ENCODE measurements around the gene FOXI3.
A peak's percentile ranks its signal among the peaks of the same experiment; 100 is the strongest.

Gene FOXI3

DNA sequence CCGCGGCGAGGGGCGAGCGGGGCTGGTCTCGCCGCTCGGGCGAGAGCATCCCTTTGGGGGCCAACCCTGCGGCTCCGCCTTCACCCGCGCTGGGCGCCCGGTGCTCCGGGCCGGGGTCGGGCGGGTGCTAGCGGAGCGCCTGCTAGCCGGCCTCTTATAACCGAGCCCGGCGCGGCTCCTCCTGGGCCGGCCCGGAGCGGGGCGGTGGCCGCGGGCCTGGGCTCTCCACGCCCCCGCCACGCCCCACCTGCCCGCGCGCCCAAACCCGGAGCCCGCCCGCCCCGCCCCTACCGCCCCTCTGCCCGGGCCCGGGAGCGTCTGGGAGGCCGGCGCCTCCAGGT is at the start of gene FOXI3:
Gene FOXI3 (minus strand): TSS at position 129 of the 341 bp plus-strand sequence. CDS start 158 bp downstream, outside the sequence.
- no peaks in the 10 kb centered on the region for H3K36me3 Mint-ChIP-seq (ENCODE audit: low read depth)
- no peaks in the 10 kb centered on the region for H3K9me3 Mint-ChIP-seq
- peaks cover 70% of the 10 kb centered on the region for H3K27me3 Mint-ChIP-seq
- H3K4me3 Mint-ChIP-seq, result peak within 1 kb of the TSS; percentile 80
- no peak within 1 kb of the TSS for H3K27ac Mint-ChIP-seq
- H3K4me1 Mint-ChIP-seq (ENCODE audit: low read depth), result peaks cover 10% of the 10 kb centered on the region

DNA sequence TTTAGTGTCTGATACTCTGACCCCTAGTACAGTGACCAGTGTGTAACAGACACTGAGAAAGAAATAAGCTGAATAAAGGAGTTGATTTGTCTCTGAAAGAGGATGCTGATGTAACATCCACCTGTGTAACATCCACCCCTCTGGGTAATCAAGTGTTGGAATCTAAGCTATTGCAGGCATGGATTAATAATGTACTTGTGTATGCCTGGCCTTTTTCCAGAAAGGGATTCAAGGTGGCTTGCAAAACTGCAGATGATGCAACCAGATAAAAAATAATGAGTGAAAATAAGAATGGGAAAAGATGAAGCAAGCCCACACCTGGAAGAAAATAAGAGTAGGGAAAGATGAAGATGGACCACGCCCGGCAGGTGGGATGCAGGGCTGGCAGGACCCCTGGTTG is 48.2 kb upstream of the FOXI3 start:
- Mint-ChIP-seq H3K27me3 (peaks cover 11% of the 10 kb centered on the region), H3K36me3 (ENCODE audit: low read depth) (no peaks in the 10 kb centered on the region), H3K4me3 (no peak overlapping the region), H3K9me3 (no peaks in the 10 kb centered on the region), H3K4me1 (ENCODE audit: low read depth) (no peaks in the 10 kb centered on the region), H3K27ac (no peak overlapping the region)

GRCh38 chr2:88499204-88499603 is 46.7 kb upstream of the FOXI3 start:
- Mint-ChIP-seq H3K4me1 (ENCODE audit: low read depth) (no peaks in the 10 kb centered on the region), H3K4me3 (no peak overlapping the region), H3K27ac (no peak overlapping the region), H3K27me3 (peaks cover 14% of the 10 kb centered on the region), H3K9me3 (no peaks in the 10 kb centered on the region), H3K36me3 (ENCODE audit: low read depth) (no peaks in the 10 kb centered on the region)

GRCh38 chr2:88493481-88493880 is 41.0 kb upstream of the FOXI3 start:
- H3K36me3 Mint-ChIP-seq (ENCODE audit: low read depth), result no peaks in the 10 kb centered on the region
- no peak overlapping the region for H3K4me3 Mint-ChIP-seq
- H3K4me1 Mint-ChIP-seq (ENCODE audit: low read depth), result no peaks in the 10 kb centered on the region
- H3K27ac Mint-ChIP-seq, result no peak overlapping the region
- H3K27me3 Mint-ChIP-seq, result peaks cover 7% of the 10 kb centered on the region
- H3K9me3 Mint-ChIP-seq, result no peaks in the 10 kb centered on the region

DNA sequence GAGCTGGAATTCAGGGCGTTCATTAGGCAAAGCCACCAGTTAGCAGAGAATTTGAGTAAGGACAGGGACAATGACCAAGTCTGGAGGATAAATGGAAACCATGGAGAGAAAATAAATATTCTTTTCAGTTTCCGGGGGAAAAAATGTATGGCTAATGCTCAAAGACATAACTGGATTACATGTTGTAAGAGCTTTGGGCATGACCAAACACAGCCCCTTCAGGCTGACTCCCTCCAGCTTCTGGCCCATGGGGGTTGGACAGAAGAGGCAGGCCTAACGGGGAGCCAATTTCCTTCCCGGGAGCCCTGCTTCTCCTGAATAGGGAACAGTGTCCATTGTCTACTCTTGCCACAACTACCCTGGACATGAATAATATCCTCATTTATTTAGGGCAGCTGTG is 39.5 kb upstream of the FOXI3 start:
- Mint-ChIP-seq H3K4me3 (no peak overlapping the region), H3K27ac (no peak overlapping the region), H3K9me3 (no peaks in the 10 kb centered on the region), H3K27me3 (peaks cover 7% of the 10 kb centered on the region), H3K36me3 (ENCODE audit: low read depth) (no peaks in the 10 kb centered on the region), H3K4me1 (ENCODE audit: low read depth) (no peaks in the 10 kb centered on the region)

GRCh38 chr2:88489181-88489580 is 36.7 kb upstream of the FOXI3 start:
- H3K27me3 Mint-ChIP-seq, result peaks cover 4% of the 10 kb centered on the region
- H3K4me1 Mint-ChIP-seq (ENCODE audit: low read depth), result no peaks in the 10 kb centered on the region
- no peak overlapping the region for H3K4me3 Mint-ChIP-seq
- no peaks in the 10 kb centered on the region for H3K36me3 Mint-ChIP-seq (ENCODE audit: low read depth)
- H3K27ac Mint-ChIP-seq, result no peak overlapping the region
- no peaks in the 10 kb centered on the region for H3K9me3 Mint-ChIP-seq

- Mint-ChIP-seq H3K36me3 (ENCODE audit: low read depth) (no peaks in the 10 kb centered on the region), H3K4me3 (no peak overlapping the region), H3K27ac (no peak overlapping the region)
Measured at GRCh38 chr2:88483200-88483599, 30.7 kb upstream of the FOXI3 start.

GRCh38 chr2:88481691-88482336 is 29.3 kb upstream of the FOXI3 start:
- Mint-ChIP-seq H3K9me3 (no peaks in the 10 kb centered on the region), H3K36me3 (ENCODE audit: low read depth) (no peaks in the 10 kb centered on the region), H3K27me3 (peaks cover 4% of the 10 kb centered on the region), H3K4me3 (no peak overlapping the region), H3K4me1 (ENCODE audit: low read depth) (no peaks in the 10 kb centered on the region), H3K27ac (no peak overlapping the region)

More at GRCh38 chr2:88483200-88483599, 30.7 kb upstream of the FOXI3 start:
- H3K27me3 Mint-ChIP-seq, result peaks cover 4% of the 10 kb centered on the region
- no peaks in the 10 kb centered on the region for H3K9me3 Mint-ChIP-seq
- H3K4me1 Mint-ChIP-seq (ENCODE audit: low read depth), result no peaks in the 10 kb centered on the region

GRCh38 chr2:88472811-88473210 is 20.3 kb upstream of the FOXI3 start:
- H3K4me3 Mint-ChIP-seq, result no peak overlapping the region
- H3K4me1 Mint-ChIP-seq (ENCODE audit: low read depth), result no peaks in the 10 kb centered on the region
- H3K27me3 Mint-ChIP-seq, result peaks cover 24% of the 10 kb centered on the region
- no peaks in the 10 kb centered on the region for H3K36me3 Mint-ChIP-seq (ENCODE audit: low read depth)
- peaks cover 4% of the 10 kb centered on the region for H3K9me3 Mint-ChIP-seq
- no peak overlapping the region for H3K27ac Mint-ChIP-seq

DNA sequence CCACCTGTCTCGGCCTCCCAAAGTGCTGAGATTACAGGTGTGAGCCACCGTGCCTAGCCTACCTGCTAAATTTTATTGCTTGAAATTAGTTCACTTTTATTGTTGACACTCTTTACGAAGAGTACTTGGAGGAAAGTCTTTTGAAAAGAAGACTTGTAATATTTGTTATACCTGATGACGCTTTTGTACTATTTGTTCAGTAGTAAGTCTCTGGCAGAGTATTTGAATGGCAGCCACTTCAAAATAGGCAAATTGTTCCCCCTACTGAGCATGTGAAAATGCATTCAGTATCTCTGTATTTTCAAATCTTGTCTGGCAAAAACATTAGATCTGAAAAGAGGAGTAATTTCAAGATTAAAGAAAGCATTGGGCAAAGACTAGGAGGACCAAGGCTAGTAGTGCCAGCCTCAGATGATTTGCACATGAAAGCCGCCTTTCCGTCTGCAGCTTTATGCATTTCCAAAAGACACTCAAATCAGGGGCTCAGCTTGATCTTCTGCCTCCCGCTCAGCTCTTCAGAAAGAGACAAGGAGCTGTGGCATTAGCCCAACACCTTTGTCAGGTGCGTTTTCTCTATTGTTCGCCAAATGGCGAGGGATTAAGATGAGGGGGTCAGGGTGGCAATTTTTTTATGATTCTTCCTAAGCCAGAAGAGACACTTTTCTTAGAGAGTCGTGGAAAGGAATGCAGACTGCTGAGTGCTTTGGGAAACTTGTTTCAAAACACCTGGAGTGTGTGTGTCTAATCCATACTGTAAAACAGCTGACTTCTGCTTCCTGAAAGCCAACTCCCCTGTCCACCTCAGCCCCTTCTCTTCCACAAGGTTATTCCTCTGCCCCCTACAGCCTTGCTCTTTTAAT is 18.8 kb upstream of the FOXI3 start:
- Mint-ChIP-seq H3K4me1 (ENCODE audit: low read depth) (no peaks in the 10 kb centered on the region), H3K36me3 (ENCODE audit: low read depth) (no peaks in the 10 kb centered on the region), H3K4me3 (no peak overlapping the region), H3K27ac (no peak overlapping the region), H3K27me3 (peaks cover 24% of the 10 kb centered on the region), H3K9me3 (peaks cover 4% of the 10 kb centered on the region)

GRCh38 chr2:88469202-88470114 is 17.0 kb upstream of the FOXI3 start:
- Mint-ChIP-seq H3K27me3 (peaks cover 13% of the 10 kb centered on the region), H3K27ac (no peak overlapping the region), H3K36me3 (ENCODE audit: low read depth) (no peaks in the 10 kb centered on the region), H3K4me3 (no peak overlapping the region), H3K9me3 (peaks cover 4% of the 10 kb centered on the region), H3K4me1 (ENCODE audit: low read depth) (no peaks in the 10 kb centered on the region)

GRCh38 chr2:88464153-88464552 is 11.7 kb upstream of the FOXI3 start:
- no peaks in the 10 kb centered on the region for H3K9me3 Mint-ChIP-seq
- no peaks in the 10 kb centered on the region for H3K36me3 Mint-ChIP-seq (ENCODE audit: low read depth)
- H3K4me3 Mint-ChIP-seq, result no peak overlapping the region
- H3K27ac Mint-ChIP-seq, result no peak overlapping the region
- H3K4me1 Mint-ChIP-seq (ENCODE audit: low read depth), result no peaks in the 10 kb centered on the region
- peaks cover 6% of the 10 kb centered on the region for H3K27me3 Mint-ChIP-seq

GRCh38 chr2:88458633-88459032 is 6.1 kb upstream of the FOXI3 start:
- no peaks in the 10 kb centered on the region for H3K36me3 Mint-ChIP-seq (ENCODE audit: low read depth)
- peaks cover 38% of the 10 kb centered on the region for H3K27me3 Mint-ChIP-seq
- no peaks in the 10 kb centered on the region for H3K4me1 Mint-ChIP-seq (ENCODE audit: low read depth)
- no peak overlapping the region for H3K27ac Mint-ChIP-seq
- no peaks in the 10 kb centered on the region for H3K9me3 Mint-ChIP-seq
- no peak overlapping the region for H3K4me3 Mint-ChIP-seq

GRCh38 chr2:88452980-88453582 is 588 bp upstream of the FOXI3 start:
- no peaks in the 10 kb centered on the region for H3K9me3 Mint-ChIP-seq
- H3K27ac Mint-ChIP-seq, result no peak overlapping the region
- peak overlapping the region; percentile 80 for H3K4me3 Mint-ChIP-seq
- peaks cover 10% of the 10 kb centered on the region for H3K4me1 Mint-ChIP-seq (ENCODE audit: low read depth)
- H3K27me3 Mint-ChIP-seq, result peaks cover 70% of the 10 kb centered on the region
- H3K36me3 Mint-ChIP-seq (ENCODE audit: low read depth), result no peaks in the 10 kb centered on the region

All from stimulated activated naive CD8-positive, alpha-beta T cell treated with anti-CD3 and anti-CD28 coated beads, Interleukin-15, Interleukin-2, amounts not matched to agents 100 ng/mL and 50 ng/mL, for 24 hours (primary cell).